ENCODE data around the gene GSK3A. TPM values are rescaled to one million over a fixed set of nuclear protein-coding genes. Genes with fewer than 3 reads are reported as not detected.

The GSK3A gene
- total RNA-seq, result 10 to 100 TPM; 12.3 to 14.8 (median 13.5) TPM
- long read RNA-seq, result 0 reads

GRCh38 chr19:42242512-42243409, at the start of gene GSK3A:
TSS of gene GSK3A (minus strand) at chr19:42242602. CDS start at chr19:42242465, 137 bp downstream.
- ATAC-seq, result peak; percentile 76 to 86 (median 81)
- TF ChIP-seq POLR2A (IDR thresholded peaks at IDR 0.05) (peak; percentile 94), CTCF (IDR thresholded peaks at IDR 0.05) (no peak)
- peaks cover 0 to 29% (median 13%) of the 10 kb centered on the region in 4 donors for H3K4me1 ChIP-seq
- 0% methylated on average over 47 of the region's 76 CpGs for WGBS (ENCODE audit: insufficient coverage, low coverage, low lambda C conversion rate, missing lambda C conversion rate)
- H3K27me3 ChIP-seq, result no peaks in the 10 kb centered on the region
- intact Hi-C loops (cut with DNase I), result loop anchor here in 1 of 2 donors (10.0 kb wide), 1 partner anchor 52 kb away; no protein-coding TSS in a partner anchor
- H3K27ac ChIP-seq, result peak within 1 kb of the TSS; percentile 75 to 91 (median 83)
- H3K36me3 ChIP-seq, result peaks cover 0 to 5% (median 0%) of the 10 kb centered on the region in 4 donors
- DNase-seq, result peak; percentile 99
- peak within 1 kb of the TSS; percentile 53 to 88 (median 80) for H3K4me3 ChIP-seq
- H3K9me3 ChIP-seq, result no peaks in the 10 kb centered on the region

GRCh38 chr19:42291435-42291810, 49.0 kb upstream of the GSK3A start:
- peak in 1 of 3 donors; percentile 39 for DNase-seq
- H3K4me1 ChIP-seq, result no peaks in the 10 kb centered on the region
- no peaks in the 10 kb centered on the region for H3K9me3 ChIP-seq
- peaks cover 0 to 67% (median 36%) of the 10 kb centered on the region in 4 donors for H3K36me3 ChIP-seq
- intact Hi-C loops (cut with DNase I), result loop anchor here in 1 of 2 donors (10.0 kb wide), 1 partner anchor 47 kb away; the partner anchor contains the start of gene GSK3A
- TF ChIP-seq CTCF (IDR thresholded peaks at IDR 0.05) (no peak), POLR2A (IDR thresholded peaks at IDR 0.05) (no peak)
- no peaks in the 10 kb centered on the region for H3K27me3 ChIP-seq
- H3K4me3 ChIP-seq, result no peak overlapping the region
- 64% methylated on average over 6 of the region's 9 CpGs for WGBS (ENCODE audit: insufficient coverage, low coverage, low lambda C conversion rate, missing lambda C conversion rate)
- H3K27ac ChIP-seq, result no peak overlapping the region
- no peak for ATAC-seq

DNA sequence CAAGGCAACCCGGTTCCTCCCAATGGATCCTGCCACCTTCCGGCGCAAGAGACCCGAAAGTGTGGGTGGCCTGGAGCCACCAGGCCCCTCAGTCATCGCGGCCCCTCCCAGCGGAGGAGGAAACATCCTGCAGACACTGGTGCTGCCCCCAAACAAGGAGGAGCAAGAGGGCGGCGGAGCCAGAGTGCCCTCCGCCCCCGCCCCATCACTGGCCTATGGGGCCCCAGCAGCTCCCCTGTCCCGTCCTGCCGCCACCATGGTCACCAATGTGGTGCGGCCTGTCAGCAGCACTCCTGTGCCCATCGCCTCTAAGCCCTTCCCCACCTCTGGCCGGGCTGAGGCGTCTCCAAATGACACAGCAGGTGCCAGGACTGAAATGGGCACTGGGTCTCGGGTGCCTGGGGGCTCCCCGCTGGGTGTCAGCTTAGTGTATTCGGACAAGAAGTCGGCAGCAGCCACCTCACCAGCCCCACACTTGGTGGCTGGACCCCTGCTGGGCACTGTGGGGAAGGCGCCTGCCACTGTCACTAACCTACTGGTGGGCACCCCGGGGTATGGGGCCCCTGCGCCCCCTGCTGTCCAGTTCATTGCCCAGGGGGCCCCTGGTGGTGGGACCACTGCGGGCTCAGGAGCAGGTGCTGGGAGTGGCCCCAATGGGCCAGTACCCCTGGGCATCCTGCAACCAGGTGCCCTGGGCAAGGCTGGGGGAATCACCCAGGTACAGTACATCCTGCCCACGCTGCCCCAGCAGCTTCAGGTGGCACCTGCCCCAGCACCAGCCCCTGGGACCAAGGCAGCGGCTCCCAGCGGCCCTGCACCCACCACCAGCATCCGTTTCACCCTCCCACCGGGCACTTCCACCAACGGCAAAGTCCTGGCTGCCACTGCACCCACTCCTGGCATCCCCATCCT, 48.4 kb upstream of the GSK3A start:
- H3K27me3 ChIP-seq, result no peaks in the 10 kb centered on the region
- peaks cover 0 to 67% (median 36%) of the 10 kb centered on the region in 4 donors for H3K36me3 ChIP-seq
- DNase-seq (peak; percentile 32 to 56 (median 47)), ATAC-seq (peak in 2 of 4 donors; percentile 3 to 7)
- no peak overlapping the region for H3K27ac ChIP-seq
- WGBS (ENCODE audit: insufficient coverage, low coverage, low lambda C conversion rate, missing lambda C conversion rate), result no CpG with 5 or more reads among the region's 31 CpGs
- no peak overlapping the region for H3K4me3 ChIP-seq
- H3K9me3 ChIP-seq, result no peaks in the 10 kb centered on the region
- TF ChIP-seq CTCF (IDR thresholded peaks at IDR 0.05) (peak; percentile 19 to 24 (median 21)), POLR2A (IDR thresholded peaks at IDR 0.05) (no peak)
- intact Hi-C loops (cut with DNase I), result loop anchor here in 1 of 2 donors (10.0 kb wide), 1 partner anchor 46 kb away; the partner anchor contains the start of gene GSK3A
- peaks cover 0 to 6% (median under 1%) of the 10 kb centered on the region in 4 donors for H3K4me1 ChIP-seq

GRCh38 chr19:42290136-42290522, 47.7 kb upstream of the GSK3A start:
- TF ChIP-seq POLR2A (IDR thresholded peaks at IDR 0.05) (no peak), CTCF (IDR thresholded peaks at IDR 0.05) (no peak)
- Histone ChIP-seq H3K4me3 (no peak overlapping the region), H3K36me3 (peaks cover 0 to 67% (median 36%) of the 10 kb centered on the region in 4 donors), H3K27me3 (no peaks in the 10 kb centered on the region), H3K27ac (no peak overlapping the region), H3K9me3 (no peaks in the 10 kb centered on the region), H3K4me1 (peaks cover 0 to 12% (median 4%) of the 10 kb centered on the region in 4 donors)
- 85% methylated on average over 4 of the region's 13 CpGs for WGBS (ENCODE audit: insufficient coverage, low coverage, low lambda C conversion rate, missing lambda C conversion rate)
- intact Hi-C loops (cut with DNase I), result loop anchor here in 1 of 2 donors (10.0 kb wide), 1 partner anchor 45 kb away; the partner anchor contains the start of gene GSK3A
- peak in 1 of 3 donors; percentile 47 for DNase-seq
- ATAC-seq, result no peak
